ENCODE measurements around the gene LPO.

GRCh38 chr17:58210922-58211321 is 27.5 kb upstream of the LPO start:
- TF ChIP-seq CTCF (IDR thresholded peaks at IDR 0.05) = no peak
- TF ChIP-seq POLR2A (IDR thresholded peaks at IDR 0.05) = no peak

Data from body of pancreas (tissue), 4 donors.